GM12892 (cell line): ENCODE results near the gene TSPAN14.

Experiments used
- POLR2A ChIP-seq: IDR thresholded peaks from 2 replicates; pipeline ENCODE4 v1.6.1; 2011; ENCODE audit warnings: low read depth, low read length, control low read depth
- POLR2AphosphoS5 ChIP-seq: IDR thresholded peaks from 2 replicates; pipeline ENCODE4 v1.6.1; 2011; ENCODE audit warnings: low read depth, low read length, control low read depth
- TAF1 ChIP-seq: IDR thresholded peaks from 2 replicates; pipeline ENCODE4 v1.6.1; 2011; ENCODE audit warnings: low read depth, mild to moderate bottlenecking, control low read depth, low read length, borderline replicate concordance

- TF ChIP-seq TAF1, result no peak
- TF ChIP-seq POLR2AphosphoS5, result no peak
- no peak for TF ChIP-seq POLR2A
Measured at GRCh38 chr10:80406204-80406603, 47.9 kb upstream of the TSPAN14 start.
